ENCODE measurements around the gene CSK. TPM values are rescaled to one million over a fixed set of nuclear protein-coding genes. Genes with fewer than 3 reads are reported as not detected.
A peak's percentile ranks its signal among the peaks of the same experiment; 100 is the strongest.

Gene CSK
- polyA plus RNA-seq, 1 of the 3 experiments (the other 2 are of a cell fraction) = 53.1 TPM

DNA sequence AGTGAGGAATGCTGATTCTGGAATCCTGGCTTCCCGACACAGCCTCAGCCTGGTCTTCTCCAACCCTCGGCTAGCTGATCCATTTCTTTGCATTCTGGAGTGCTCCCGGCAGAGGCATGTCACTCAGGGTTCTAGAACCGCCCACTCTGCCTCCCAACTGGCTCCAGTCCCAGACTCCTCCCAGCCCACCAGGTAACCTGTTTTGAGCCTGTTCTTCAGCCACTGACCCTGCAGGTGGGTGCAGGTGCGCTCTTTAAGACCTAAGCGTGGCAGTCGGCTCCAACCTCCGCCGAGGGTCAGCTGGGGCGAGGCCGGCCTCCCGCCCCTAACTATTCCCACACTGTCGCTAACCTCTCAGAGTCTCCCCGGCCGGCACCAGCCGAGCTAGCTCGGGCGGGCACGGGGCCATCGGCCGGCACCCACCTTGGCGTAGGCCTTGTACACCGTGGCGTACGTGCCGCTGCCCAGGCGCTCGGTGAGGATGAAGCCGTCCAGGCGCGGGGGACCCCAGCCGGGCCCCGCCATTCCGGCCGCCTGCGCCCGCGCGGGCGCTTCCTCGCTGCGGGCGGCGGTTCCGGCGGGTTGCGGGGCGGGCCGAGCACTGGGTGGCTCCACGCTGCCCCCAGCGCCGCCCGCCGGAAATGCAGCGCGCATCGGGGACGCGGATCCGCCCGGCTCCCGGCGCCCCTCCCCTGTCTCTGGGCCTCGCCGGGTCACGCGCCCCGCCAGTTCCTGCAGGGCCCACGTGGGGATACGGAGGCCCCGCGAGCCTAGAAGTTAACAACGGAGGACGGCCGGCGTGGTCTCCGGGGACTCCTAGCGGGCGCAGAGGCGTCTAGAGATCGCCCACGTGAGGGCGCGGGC is 60.9 kb downstream of the CSK start, which contains the start of gene ULK3:
Gene ULK3 (minus strand): TSS at position 576 of the 864 bp plus-strand sequence. CDS start 51 bp downstream, at position 525.
- H4K20me1 ChIP-seq (ENCODE audit: insufficient read depth) = no peaks in the 10 kb centered on the region
- 0% methylated on average over 19 of the region's 84 CpGs for WGBS (ENCODE audit: low lambda C conversion rate)
- H3K27ac ChIP-seq (ENCODE audit: low read depth in 2 of 2, low read length in 1 of 2) = peak within 1 kb of the TSS; percentile 72 to 88
- peak; percentile 99 for DNase-seq
- H3K9me2 ChIP-seq = no peaks in the 10 kb centered on the region
- no peaks in the 10 kb centered on the region for H3K9me3 ChIP-seq
- H3K4me3 ChIP-seq (ENCODE audit: low read depth in 2 of 2, low read length in 1 of 2) = peak within 1 kb of the TSS; percentile 98
- peak within 1 kb of the TSS; percentile 96 for H3K4me2 ChIP-seq
- peak within 1 kb of the TSS; percentile 98 for H2AFZ ChIP-seq (ENCODE audit: low read depth)
- peaks cover 0 to 47% of the 10 kb centered on the region in 2 experiments for H3K36me3 ChIP-seq (replicated peaks in 1 of 2; ENCODE audit: control insufficient read depth in 1 of 2, insufficient read depth in 2 of 2, low read length in 1 of 2)
- no peaks in the 10 kb centered on the region for H3K79me2 ChIP-seq (ENCODE audit: insufficient read depth)
- H3K27me3 ChIP-seq (ENCODE audit: insufficient read depth) = no peaks in the 10 kb centered on the region
- no peaks in the 10 kb centered on the region for H3F3A ChIP-seq (replicated peaks; ENCODE audit: insufficient read depth)
- CTCF ChIA-PET = interaction anchor here (0.6 to 10.8 kb wide), 30 partner anchors 9 to 206 kb away, joined by 3 to 95 read pairs (median 5); partner anchors contain the start of genes CPLX3, CSK, RPP25 and SCAMP5
- H3K9ac ChIP-seq = peak within 1 kb of the TSS; percentile 86
- H3K4me1 ChIP-seq (ENCODE audit: control insufficient read depth in 1 of 2, insufficient read depth in 2 of 2, low read depth in 1 of 2, low read length in 1 of 2) = peaks cover 0 to 23% of the 10 kb centered on the region in 2 experiments; a peak in 2 of 4 replicates
- POLR2A ChIA-PET = interaction anchor here (0.6 to 1.2 kb wide), 4 partner anchors 13 to 181 kb away, joined by 3 to 4 read pairs (median 3); partner anchors contain the start of genes MPI and PPCDC
- TF ChIP-seq, protein P1, sequence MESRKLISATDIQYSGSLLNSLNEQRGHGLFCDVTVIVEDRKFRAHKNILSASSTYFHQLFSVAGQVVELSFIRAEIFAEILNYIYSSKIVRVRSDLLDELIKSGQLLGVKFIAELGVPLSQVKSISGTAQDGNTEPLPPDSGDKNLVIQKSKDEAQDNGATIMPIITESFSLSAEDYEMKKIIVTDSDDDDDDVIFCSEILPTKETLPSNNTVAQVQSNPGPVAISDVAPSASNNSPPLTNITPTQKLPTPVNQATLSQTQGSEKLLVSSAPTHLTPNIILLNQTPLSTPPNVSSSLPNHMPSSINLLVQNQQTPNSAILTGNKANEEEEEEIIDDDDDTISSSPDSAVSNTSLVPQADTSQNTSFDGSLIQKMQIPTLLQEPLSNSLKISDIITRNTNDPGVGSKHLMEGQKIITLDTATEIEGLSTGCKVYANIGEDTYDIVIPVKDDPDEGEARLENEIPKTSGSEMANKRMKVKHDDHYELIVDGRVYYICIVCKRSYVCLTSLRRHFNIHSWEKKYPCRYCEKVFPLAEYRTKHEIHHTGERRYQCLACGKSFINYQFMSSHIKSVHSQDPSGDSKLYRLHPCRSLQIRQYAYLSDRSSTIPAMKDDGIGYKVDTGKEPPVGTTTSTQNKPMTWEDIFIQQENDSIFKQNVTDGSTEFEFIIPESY (IDR thresholded peaks at IDR 0.05; ENCODE audit: borderline replicate concordance, low read depth) = no peak
- TF ChIP-seq MEF2A (IDR thresholded peaks at IDR 0.05; ENCODE audit: borderline replicate concordance, low read depth) (no peak), TEAD4 (IDR thresholded peaks at IDR 0.05; ENCODE audit: borderline replicate concordance, insufficient read depth) (no peak), FOSL2 (IDR thresholded peaks at IDR 0.05; ENCODE audit: borderline replicate concordance, low read depth) (no peak), RAD21 (IDR thresholded peaks at IDR 0.05; ENCODE audit: low read length) (peak; percentile 34; the same call in 1 of the 2 replicates), GABPA (IDR thresholded peaks at IDR 0.05; ENCODE audit: low read depth) (peak; percentile 46; the same call in 1 of the 2 replicates), FOXM1 (IDR thresholded peaks at IDR 0.05; ENCODE audit: low read depth) (no peak), NRF1 (IDR thresholded peaks at IDR 0.05; ENCODE audit: low read depth, low read length) (peak; percentile 46; the same call in 1 of the 2 replicates), RXRA (IDR thresholded peaks at IDR 0.05; ENCODE audit: borderline replicate concordance, low read depth) (no peak), SIN3A (IDR thresholded peaks at IDR 0.05; ENCODE audit: borderline replicate concordance, low read depth, low read length) (peak; percentile 57; the same call in 1 of the 2 replicates), YY1 (IDR thresholded peaks at IDR 0.05; ENCODE audit: low read depth) (0 out of 2 replicates have a peak, but pooled peaks have one; percentile 11), RCOR1 (IDR thresholded peaks at IDR 0.05; ENCODE audit: low read length) (no peak), MXI1 (IDR thresholded peaks at IDR 0.05; ENCODE audit: low read depth, low read length) (peak; percentile 97), TAF1 (IDR thresholded peaks at IDR 0.05; ENCODE audit: borderline replicate concordance, low read depth, low read length) (no peak), SMC3 (IDR thresholded peaks at IDR 0.05; ENCODE audit: low read depth, low read length) (peak; percentile 20; the same call in 1 of the 2 replicates), NFIC (IDR thresholded peaks at IDR 0.05; ENCODE audit: borderline replicate concordance) (no peak)
- TF ChIP-seq, protein P2, sequence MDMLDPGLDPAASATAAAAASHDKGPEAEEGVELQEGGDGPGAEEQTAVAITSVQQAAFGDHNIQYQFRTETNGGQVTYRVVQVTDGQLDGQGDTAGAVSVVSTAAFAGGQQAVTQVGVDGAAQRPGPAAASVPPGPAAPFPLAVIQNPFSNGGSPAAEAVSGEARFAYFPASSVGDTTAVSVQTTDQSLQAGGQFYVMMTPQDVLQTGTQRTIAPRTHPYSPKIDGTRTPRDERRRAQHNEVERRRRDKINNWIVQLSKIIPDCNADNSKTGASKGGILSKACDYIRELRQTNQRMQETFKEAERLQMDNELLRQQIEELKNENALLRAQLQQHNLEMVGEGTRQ (IDR thresholded peaks at IDR 0.05; ENCODE audit: borderline replicate concordance, low read depth, low read length) = peak; percentile 65; the same call in 1 of the 2 replicates
- TF ChIP-seq, protein P3, sequence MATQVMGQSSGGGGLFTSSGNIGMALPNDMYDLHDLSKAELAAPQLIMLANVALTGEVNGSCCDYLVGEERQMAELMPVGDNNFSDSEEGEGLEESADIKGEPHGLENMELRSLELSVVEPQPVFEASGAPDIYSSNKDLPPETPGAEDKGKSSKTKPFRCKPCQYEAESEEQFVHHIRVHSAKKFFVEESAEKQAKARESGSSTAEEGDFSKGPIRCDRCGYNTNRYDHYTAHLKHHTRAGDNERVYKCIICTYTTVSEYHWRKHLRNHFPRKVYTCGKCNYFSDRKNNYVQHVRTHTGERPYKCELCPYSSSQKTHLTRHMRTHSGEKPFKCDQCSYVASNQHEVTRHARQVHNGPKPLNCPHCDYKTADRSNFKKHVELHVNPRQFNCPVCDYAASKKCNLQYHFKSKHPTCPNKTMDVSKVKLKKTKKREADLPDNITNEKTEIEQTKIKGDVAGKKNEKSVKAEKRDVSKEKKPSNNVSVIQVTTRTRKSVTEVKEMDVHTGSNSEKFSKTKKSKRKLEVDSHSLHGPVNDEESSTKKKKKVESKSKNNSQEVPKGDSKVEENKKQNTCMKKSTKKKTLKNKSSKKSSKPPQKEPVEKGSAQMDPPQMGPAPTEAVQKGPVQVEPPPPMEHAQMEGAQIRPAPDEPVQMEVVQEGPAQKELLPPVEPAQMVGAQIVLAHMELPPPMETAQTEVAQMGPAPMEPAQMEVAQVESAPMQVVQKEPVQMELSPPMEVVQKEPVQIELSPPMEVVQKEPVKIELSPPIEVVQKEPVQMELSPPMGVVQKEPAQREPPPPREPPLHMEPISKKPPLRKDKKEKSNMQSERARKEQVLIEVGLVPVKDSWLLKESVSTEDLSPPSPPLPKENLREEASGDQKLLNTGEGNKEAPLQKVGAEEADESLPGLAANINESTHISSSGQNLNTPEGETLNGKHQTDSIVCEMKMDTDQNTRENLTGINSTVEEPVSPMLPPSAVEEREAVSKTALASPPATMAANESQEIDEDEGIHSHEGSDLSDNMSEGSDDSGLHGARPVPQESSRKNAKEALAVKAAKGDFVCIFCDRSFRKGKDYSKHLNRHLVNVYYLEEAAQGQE (IDR thresholded peaks at IDR 0.05; ENCODE audit: low read depth, low read length) = no peak
- TF ChIP-seq, protein P4, sequence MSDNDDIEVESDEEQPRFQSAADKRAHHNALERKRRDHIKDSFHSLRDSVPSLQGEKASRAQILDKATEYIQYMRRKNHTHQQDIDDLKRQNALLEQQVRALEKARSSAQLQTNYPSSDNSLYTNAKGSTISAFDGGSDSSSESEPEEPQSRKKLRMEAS (IDR thresholded peaks at IDR 0.05; ENCODE audit: low read depth) = peak; percentile 96
- TF ChIP-seq, protein P5, sequence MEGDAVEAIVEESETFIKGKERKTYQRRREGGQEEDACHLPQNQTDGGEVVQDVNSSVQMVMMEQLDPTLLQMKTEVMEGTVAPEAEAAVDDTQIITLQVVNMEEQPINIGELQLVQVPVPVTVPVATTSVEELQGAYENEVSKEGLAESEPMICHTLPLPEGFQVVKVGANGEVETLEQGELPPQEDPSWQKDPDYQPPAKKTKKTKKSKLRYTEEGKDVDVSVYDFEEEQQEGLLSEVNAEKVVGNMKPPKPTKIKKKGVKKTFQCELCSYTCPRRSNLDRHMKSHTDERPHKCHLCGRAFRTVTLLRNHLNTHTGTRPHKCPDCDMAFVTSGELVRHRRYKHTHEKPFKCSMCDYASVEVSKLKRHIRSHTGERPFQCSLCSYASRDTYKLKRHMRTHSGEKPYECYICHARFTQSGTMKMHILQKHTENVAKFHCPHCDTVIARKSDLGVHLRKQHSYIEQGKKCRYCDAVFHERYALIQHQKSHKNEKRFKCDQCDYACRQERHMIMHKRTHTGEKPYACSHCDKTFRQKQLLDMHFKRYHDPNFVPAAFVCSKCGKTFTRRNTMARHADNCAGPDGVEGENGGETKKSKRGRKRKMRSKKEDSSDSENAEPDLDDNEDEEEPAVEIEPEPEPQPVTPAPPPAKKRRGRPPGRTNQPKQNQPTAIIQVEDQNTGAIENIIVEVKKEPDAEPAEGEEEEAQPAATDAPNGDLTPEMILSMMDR (IDR thresholded peaks at IDR 0.05) = peak; percentile 50
- TF ChIP-seq, protein P6, sequence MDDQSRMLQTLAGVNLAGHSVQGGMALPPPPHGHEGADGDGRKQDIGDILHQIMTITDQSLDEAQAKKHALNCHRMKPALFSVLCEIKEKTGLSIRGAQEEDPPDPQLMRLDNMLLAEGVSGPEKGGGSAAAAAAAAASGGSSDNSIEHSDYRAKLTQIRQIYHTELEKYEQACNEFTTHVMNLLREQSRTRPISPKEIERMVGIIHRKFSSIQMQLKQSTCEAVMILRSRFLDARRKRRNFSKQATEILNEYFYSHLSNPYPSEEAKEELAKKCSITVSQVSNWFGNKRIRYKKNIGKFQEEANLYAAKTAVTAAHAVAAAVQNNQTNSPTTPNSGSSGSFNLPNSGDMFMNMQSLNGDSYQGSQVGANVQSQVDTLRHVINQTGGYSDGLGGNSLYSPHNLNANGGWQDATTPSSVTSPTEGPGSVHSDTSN (IDR thresholded peaks at IDR 0.05) = peak; percentile 96
